Muscle layer of duodenum (tissue), 2 donors: Measurements from ENCODE around the gene ITGB4.

Source experiments
- H3K27ac ChIP-seq: one replicate; pipeline ENCODE4 v1.7.0; 2013; ENCODE audit warnings: mild to moderate bottlenecking, low read length
- H3K27me3 ChIP-seq: one replicate; pipeline ENCODE4 v1.7.0; 2013; ENCODE audit warnings: low read depth, mild to moderate bottlenecking, control low read depth, low read length
- H3K36me3 ChIP-seq, 2 donors: one replicate each; pipeline ENCODE4 v1.7.0; 2013; ENCODE audit warnings: low read length in 2 of 2, control low read depth in 1 of 2, mild to moderate bottlenecking in 1 of 2; ENCODE audit not compliant: insufficient read depth in 2 of 2, control insufficient read depth in 1 of 2
- H3K4me1 ChIP-seq, 2 donors: one replicate each; pipeline ENCODE4 v1.7.0; 2013; ENCODE audit warnings: low read length in 2 of 2, mild to moderate bottlenecking in 2 of 2, control low read depth in 1 of 2, moderate library complexity in 1 of 2; ENCODE audit not compliant: insufficient read depth in 2 of 2, control insufficient read depth in 1 of 2
- H3K4me3 ChIP-seq, 2 donors: one replicate each; pipeline ENCODE4 v1.7.0; 2013; ENCODE audit warnings: low read length in 2 of 2, low read depth in 1 of 2, mild to moderate bottlenecking in 1 of 2
- H3K9me3 ChIP-seq, 2 donors: one replicate each; pipeline ENCODE4 v1.7.0; 2013; ENCODE audit warnings: low read length in 2 of 2, control low read depth in 1 of 2, mild to moderate bottlenecking in 1 of 2; ENCODE audit not compliant: control insufficient read depth in 1 of 2
- donor health status: healthy.

ITGB4 gene

DNA sequence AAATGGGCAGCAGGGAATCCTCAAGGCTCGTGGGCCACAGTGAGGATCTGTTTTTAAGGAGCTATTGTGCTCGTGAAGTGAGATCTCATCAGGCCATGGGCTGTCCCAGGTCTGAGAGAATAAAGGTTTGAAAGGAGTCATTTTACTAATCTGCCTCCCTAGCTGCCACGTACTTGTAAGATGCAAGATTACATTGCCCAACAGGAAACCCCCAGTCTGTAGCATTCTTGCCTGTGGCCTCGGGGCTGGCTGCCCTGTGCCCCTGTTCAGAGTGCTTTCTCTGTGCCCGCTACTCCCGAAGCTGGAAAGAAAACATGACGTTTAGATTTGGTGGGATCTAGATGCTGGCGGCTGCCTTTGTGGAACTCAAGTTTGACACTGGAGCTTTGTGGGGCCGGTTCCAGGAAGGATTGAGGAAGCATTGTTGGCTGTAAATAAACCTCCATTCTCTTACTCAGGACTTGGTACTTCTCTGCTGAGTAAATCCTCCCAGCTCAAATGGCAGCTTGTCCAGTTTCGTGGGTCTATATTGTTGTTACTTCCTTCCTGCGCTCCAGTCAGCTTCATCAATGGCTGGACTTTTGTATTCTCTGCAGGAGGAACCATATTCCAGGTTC, 32.9 kb upstream of the ITGB4 start:
- Histone ChIP-seq H3K4me1 (peaks cover 7 to 34% of the 10 kb centered on the region in 2 donors), H3K4me3 (no peak overlapping the region), H3K27ac (peak overlapping the region; percentile 58), H3K9me3 (no peaks in the 10 kb centered on the region), H3K36me3 (peaks cover 0 to 19% of the 10 kb centered on the region in 2 donors), H3K27me3 (no peaks in the 10 kb centered on the region)

GRCh38 chr17:75689441-75689873, 31.8 kb upstream of the ITGB4 start:
- Histone ChIP-seq H3K36me3 (peaks cover 0 to 28% of the 10 kb centered on the region in 2 donors), H3K4me1 (peaks cover 12 to 44% of the 10 kb centered on the region in 2 donors), H3K4me3 (no peak overlapping the region), H3K27me3 (no peaks in the 10 kb centered on the region), H3K9me3 (no peaks in the 10 kb centered on the region), H3K27ac (peak overlapping the region; percentile 26)

DNA sequence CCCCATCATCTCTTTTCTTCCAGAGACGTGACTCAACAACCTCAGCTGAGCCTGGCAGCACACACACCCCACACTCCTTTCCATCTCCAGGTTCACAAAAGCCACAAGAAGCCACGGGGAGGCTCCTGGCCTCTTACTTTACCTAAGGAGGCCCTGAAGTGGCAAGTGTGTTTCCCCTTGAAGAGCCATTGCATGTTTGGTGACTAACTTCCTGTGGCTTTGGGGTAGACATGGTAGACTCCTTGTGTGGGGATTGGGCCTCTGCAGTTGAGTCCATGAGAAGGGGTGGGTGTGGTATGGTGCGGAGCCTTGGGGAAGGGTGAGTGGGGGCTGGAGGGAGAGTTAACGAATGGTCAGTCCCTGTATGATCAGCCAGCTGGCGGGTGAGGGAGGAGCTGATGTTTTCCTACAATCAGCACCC, 29.9 kb upstream of the ITGB4 start:
- H3K27ac ChIP-seq = peak overlapping the region; percentile 32
- H3K9me3 ChIP-seq = no peaks in the 10 kb centered on the region
- no peak overlapping the region for H3K4me3 ChIP-seq
- H3K4me1 ChIP-seq = peaks cover 4 to 33% of the 10 kb centered on the region in 2 donors
- H3K27me3 ChIP-seq = no peaks in the 10 kb centered on the region
- peaks cover 5 to 35% of the 10 kb centered on the region in 2 donors for H3K36me3 ChIP-seq

DNA sequence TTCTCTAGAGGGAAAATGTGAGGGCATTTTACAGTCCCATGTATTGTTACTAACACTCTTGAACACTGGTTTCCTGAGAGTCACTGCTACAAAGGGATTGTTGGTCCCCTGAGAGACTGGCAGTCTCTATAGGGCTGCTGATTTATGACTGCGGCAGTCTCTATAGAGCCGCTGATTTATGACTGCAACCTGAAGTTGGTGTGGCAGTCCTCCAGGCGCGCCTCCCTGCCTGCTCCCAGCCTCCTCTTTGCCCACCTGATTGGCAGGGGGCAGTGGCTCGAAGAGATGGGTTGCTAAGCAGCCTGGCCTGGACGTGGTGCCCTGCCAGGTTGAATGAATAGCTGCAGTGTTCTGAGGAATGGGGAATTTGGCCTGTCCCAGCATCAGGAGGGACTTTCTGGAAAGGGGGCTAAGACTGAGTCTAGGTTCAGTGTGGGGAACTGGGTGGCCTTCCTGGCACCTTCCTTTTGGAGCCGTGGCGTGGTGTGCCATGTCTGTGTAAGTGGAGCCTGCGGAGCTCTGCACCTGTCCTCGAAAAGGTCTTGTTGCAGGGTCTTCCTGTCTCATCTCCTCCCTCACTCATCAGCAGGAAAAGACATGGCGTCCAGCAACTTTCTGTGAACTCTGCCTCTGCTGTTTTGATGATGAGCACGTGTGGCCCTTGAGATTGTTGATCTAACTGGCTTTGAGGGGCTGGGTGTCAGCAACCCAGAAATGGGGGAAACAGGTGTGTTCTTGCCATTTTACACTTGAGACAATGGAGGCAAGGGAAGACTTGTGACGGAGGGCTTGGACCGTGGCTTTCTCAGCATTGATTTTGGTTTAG, 29.2 kb upstream of the ITGB4 start:
- Histone ChIP-seq H3K4me1 (peaks cover 4 to 33% of the 10 kb centered on the region in 2 donors), H3K27ac (peak overlapping the region; percentile 32), H3K9me3 (no peaks in the 10 kb centered on the region), H3K4me3 (no peak overlapping the region), H3K36me3 (peaks cover 5 to 37% of the 10 kb centered on the region in 2 donors), H3K27me3 (no peaks in the 10 kb centered on the region)

GRCh38 chr17:75692976-75693375, 28.3 kb upstream of the ITGB4 start:
- H3K4me3 ChIP-seq = peak overlapping the region in 1 of 2 donors; percentile 25
- H3K4me1 ChIP-seq = peaks cover 4 to 30% of the 10 kb centered on the region in 2 donors
- peaks cover 5 to 41% of the 10 kb centered on the region in 2 donors for H3K36me3 ChIP-seq
- peak overlapping the region; percentile 84 for H3K27ac ChIP-seq
- no peaks in the 10 kb centered on the region for H3K27me3 ChIP-seq
- H3K9me3 ChIP-seq = no peaks in the 10 kb centered on the region

GRCh38 chr17:75693500-75694481, 27.5 kb upstream of the ITGB4 start:
- no peaks in the 10 kb centered on the region for H3K9me3 ChIP-seq
- peaks cover 4 to 23% of the 10 kb centered on the region in 2 donors for H3K4me1 ChIP-seq
- no peaks in the 10 kb centered on the region for H3K27me3 ChIP-seq
- peak overlapping the region; percentile 84 for H3K27ac ChIP-seq
- H3K36me3 ChIP-seq = peaks cover 5 to 37% of the 10 kb centered on the region in 2 donors
- peak overlapping the region in 1 of 2 donors; percentile 25 for H3K4me3 ChIP-seq

GRCh38 chr17:75694536-75694935, 26.7 kb upstream of the ITGB4 start:
- no peaks in the 10 kb centered on the region for H3K27me3 ChIP-seq
- H3K4me3 ChIP-seq = no peak overlapping the region
- H3K36me3 ChIP-seq = peaks cover 5 to 37% of the 10 kb centered on the region in 2 donors
- H3K9me3 ChIP-seq = no peaks in the 10 kb centered on the region
- H3K4me1 ChIP-seq = peaks cover 4 to 25% of the 10 kb centered on the region in 2 donors
- peak overlapping the region; percentile 84 for H3K27ac ChIP-seq

- H3K36me3 ChIP-seq = peaks cover 10 to 44% of the 10 kb centered on the region in 2 donors
- peaks cover 4 to 32% of the 10 kb centered on the region in 2 donors for H3K4me1 ChIP-seq
Observed at GRCh38 chr17:75695141-75695829, 26.0 kb upstream of the ITGB4 start.

DNA sequence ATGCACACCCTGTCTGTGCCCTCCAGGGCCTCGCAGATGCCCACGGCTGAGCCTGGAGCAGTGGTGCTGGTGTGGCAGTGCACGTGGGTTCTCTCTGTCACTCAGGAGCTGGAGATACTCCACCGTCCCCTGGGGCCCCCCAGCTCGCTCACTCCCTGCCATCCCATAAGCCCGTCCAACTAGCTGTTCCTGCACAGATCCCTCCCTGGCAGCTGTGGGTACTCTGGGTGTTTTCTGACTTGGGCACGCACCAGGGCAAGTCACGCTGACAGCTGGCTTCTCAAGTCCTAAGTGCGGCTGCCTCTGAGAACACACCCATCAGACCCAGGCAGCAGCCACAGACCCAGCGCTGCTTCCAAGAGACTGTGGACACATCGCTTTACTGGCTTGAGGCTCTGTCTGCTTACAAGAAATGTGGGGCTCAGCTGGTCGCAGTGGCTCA, 25.4 kb upstream of the ITGB4 start:
- Histone ChIP-seq H3K9me3 (no peaks in the 10 kb centered on the region), H3K27ac (no peak overlapping the region), H3K4me3 (no peak overlapping the region), H3K27me3 (no peaks in the 10 kb centered on the region), H3K4me1 (peaks cover 4 to 38% of the 10 kb centered on the region in 2 donors), H3K36me3 (peaks cover 12 to 49% of the 10 kb centered on the region in 2 donors)

More at GRCh38 chr17:75695141-75695829, 26.0 kb upstream of the ITGB4 start:
- H3K27ac ChIP-seq = peak overlapping the region; percentile 84
- H3K27me3 ChIP-seq = no peaks in the 10 kb centered on the region
- H3K4me3 ChIP-seq = no peak overlapping the region
- no peaks in the 10 kb centered on the region for H3K9me3 ChIP-seq

DNA sequence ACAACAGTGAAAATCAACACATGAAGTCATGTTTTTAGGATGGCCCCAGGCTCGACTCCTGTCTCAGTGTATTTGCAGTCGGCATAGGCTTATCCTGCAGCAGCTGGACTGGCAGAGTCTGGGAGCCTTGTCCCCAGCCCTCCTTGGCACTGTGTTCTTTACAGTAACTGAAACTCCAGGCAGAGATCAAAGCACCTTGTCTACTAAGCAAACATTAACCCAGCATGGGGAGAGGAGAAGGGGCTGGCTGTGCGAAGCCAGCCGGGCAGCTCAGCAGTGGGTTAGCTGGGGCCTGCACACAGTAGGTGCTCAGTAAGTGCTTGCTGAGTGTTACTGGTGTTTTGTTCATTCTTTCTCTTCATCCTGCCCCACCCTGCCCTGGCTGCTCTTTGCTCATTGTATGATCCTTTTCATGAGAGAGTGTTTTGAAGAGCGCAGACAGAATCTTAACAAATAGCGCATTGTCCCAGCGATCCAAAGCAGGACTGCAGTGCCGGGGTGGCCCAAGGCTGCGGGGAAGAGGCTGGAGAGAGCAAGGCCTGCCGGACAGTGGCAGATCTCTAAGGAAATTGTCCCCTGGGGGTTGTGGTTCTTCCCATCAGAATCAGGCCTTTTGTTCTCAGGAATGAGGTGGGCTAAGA, 23.5 kb upstream of the ITGB4 start:
- H3K27ac ChIP-seq = peak overlapping the region; percentile 91
- no peak overlapping the region for H3K4me3 ChIP-seq
- H3K36me3 ChIP-seq = peaks cover 21 to 57% of the 10 kb centered on the region in 2 donors
- no peaks in the 10 kb centered on the region for H3K27me3 ChIP-seq
- no peaks in the 10 kb centered on the region for H3K9me3 ChIP-seq
- H3K4me1 ChIP-seq = peaks cover 4 to 36% of the 10 kb centered on the region in 2 donors
